HG03521 (cell line): ENCODE measurements around the gene EPHA2.

Experiments
- ATAC-seq: cut with Tn5 transposase; IDR thresholded peaks from one replicate; pipeline ENCODE4 v1.9.1; 2021; ENCODE audit warnings: mild to moderate bottlenecking, moderate library complexity; ENCODE audit not compliant: unreplicated experiment

Gene EPHA2

DNA sequence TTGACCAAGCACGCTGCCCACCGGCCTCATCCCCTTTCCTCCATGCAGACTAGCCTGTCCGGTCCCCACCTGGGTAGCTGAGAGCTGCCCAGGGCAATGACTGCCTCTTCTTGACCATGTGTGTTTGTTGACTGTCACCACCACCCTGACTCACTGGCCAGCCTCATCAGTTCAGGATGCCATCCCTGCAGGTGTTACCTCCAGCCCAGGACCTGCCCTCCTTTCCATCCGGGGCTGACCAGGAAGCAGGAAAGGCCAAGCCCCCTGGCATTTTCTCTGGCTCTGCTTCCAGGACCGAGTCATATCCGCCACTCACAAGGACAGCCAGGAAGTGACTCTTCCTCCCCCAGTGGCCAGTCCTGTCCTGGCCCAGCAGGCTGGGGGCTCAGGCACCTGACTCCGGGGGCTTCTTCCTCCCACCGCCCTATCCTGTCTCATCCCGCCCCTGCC lies 17.1 kb downstream of the EPHA2 start:
- no peak for ATAC-seq

DNA sequence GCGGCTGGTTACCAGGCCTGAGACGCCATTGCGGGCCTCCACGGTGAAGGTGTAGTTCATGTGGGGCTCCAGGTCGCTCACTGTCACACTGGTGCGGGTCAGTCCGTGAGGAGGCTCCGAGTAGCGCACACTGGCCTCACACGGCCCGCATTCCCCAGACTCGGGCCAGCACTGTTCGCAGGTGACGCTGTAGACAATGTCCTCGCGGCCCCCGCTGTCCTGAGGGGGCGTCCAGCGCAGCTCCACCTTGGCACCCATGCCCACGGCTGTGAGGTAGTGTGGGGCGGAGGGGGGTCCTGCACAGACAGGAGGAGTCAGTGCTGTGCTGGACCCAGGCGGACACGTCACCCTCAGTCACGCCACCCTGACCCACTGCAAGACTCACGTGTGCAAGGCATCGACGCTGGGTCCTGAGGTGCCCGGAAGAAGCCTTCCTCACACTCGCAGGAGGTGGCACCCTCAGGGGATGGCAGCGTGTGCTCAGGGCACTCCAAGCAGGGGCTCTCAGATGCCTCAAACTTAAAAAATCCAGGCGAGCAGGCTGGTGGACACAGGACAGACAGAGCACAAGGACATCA lies 17.9 kb downstream of the EPHA2 start:
- ATAC-seq, result no peak

DNA sequence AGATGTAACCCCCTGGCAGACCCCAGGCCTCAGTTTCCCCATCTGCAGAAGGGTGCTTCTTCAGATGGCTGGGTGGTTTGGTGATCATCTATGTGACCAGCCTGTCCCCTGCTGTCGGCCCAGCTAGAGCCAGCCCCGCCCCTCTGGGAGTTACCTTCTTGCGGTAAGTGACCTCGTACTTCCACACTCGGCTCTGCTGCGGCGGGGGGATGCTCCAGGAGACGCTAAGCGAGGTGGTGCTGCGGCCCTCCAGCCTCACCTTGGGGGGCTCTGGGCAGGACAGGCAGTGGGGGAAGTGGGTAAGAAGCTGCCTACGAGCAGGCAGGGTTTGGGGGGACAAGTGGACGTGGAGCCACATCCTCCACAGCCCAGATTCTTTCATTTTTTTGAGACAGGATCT lies 20.4 kb downstream of the EPHA2 start:
- no peak for ATAC-seq

DNA sequence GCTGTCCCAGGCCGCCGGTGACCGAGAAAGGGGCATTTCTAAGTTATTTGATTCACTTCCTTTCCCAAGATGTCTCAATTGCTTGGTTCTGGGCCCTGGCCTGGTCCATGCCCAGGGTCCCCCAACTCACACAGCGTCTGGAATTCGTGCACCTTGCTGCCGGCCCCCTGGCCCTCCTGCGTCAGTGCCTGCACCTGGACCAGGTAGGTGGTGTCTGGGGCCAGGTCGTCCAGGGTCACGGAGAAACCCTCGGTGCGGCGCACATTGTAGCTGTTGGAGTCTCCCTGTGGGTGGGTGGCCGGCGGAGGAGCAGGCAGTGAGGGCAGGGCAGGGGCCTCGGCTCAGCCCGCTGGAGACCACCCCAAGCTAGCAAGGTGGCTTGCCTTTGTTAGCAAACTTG lies 21.0 kb downstream of the EPHA2 start:
- ATAC-seq, result no peak

DNA sequence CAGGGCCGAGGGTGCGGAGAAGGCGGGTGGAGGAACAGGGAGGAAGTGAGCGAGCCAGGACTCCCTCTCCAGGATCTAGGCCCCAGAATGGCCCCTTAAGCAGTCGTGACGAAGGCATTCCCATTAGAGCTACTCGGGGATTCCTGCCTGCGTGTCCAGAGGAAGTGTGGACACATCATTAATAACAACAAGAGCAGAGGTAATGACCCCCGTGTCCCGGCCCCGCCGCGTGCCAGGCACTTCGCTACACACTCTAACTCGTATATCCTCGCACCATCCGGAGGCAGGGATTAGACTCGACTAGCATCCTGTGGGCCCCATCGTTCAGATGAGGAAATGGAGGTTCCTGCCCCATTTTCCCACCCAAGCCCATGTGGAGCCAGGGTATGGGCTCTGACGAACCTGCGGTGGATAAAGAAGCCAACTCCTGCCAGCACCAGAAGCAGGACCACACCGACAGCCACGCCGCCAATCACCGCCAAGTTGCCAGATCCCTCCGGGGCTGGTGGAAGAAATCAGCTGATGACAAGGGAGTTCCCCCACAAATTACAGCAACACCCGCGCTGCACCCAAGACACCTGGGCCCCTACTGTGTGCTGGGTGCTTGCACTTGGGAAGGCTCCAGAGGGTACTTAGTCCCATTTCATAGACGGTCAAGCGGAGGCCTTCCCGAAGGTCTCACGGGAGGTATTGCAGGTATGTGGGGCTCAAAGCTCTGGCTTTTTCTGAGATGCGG lies 21.6 kb downstream of the EPHA2 start:
- no peak for ATAC-seq

DNA sequence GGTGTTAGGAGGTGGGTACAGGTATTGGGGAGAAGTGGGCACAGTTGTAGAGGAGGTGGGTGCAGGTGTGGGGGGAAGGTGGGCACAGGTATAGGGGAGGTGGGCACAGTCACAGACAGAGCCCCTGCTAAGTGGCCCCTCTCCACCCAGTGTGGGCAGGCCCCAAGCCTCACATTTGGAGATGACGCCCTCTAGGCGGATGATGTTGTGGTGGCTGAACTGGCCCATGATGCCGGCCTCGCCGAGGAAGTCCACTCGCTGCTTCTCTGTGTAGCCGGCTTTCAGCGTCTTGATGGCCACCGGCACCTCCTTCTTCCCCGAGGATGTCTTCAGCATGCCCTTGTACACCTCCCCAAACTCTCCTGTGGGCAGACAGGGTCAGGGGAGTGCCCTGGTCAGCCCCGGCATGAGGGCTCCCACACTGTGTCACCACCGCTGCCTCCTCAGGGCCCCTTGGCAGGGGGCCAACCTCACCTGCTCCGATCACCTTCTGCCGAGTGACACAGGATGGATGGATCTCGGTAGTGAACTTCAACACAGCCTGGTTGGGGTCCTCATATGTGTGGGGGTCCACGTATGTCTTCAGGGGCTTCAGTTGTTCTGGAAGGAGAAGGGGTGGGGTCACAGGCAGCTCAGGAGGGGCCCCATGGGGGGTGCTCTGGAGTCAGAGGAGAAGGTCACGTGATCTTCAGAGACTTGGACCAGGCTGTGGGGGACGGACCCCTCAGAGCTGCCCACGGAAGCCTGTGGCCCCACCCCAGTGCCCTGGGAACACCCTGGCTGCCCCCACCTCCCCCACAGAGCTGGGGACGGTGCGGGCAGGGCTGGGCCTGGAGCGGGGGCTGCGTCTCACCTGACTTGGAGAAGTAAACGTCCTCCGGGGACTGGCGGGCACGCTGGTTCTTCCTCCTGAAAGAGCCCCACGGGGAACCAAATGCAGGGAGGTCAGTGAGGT lies 22.6 kb downstream of the EPHA2 start:
- no peak for ATAC-seq

DNA sequence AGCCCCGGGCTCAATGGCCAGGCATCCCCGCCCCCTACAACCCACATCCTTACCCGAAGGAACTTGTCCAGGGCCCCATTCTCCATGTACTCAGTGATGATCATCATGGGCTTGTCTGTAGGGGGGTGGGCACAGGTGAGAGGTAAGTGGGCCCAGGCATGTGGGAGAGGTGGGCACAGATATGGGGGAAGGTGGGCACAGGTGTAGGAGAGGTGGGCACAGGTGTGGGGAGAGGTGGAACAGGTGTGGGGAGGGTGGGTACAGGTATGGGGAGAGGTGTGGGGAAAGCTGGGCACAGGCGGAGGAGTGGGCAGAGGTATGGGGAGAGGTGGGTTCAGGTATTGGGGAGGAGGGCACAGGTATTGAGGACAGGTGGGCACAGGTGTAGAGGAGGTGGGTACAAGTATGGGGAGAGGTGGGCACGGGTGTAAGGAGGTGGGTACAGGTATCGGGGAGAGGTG lies 23.5 kb downstream of the EPHA2 start:
- ATAC-seq, result no peak

DNA sequence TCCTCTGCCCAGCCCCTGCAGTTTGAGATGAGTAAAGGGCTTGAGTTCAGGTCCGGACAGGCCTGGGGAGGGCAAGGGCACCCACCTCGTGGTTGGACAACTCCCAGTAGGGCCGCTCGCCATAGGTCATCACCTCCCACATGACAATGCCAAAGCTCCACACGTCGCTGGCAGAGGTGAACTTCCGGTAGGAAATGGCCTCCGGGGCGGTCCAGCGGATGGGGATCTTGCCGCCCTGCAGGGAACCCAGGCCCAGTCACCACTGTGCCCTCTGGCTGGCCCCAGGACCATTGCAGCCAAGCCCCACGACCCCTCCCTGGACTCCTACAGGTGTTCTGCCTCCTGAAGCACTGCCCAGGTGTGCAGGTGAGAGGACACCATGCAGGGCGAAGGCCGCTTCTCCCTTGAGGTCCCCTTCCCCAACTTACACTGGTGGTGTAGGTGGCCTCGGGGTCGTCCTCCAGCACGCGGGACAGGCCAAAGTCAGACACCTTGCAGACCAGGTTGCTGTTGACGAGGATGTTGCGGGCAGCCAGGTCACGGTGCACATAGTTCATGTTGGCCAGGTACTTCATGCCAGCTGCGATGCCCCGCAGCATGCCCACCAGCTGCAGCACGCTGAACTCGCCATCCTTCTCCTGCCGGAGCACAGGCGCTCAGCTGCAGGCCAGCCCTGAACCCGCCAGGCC lies 24.1 kb downstream of the EPHA2 start:
- no peak for ATAC-seq

DNA sequence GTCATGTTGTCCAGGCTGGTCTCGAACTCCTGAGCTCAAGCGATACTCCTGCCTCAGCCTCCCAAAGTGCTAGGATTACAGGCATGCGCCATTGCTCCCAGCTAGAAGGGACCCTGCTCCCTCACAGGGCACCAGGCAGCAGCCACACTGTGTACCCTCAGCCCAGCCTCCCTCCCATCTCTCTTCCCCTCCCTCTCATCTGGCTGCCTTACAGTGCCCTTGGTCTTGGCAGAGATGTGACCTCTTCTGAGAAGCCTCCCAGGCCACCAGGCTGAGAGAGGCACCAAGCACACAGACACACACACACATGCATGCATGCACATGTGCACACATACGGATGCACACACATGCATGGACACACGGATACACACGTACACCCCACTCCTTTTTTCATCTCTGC lies 25.0 kb downstream of the EPHA2 start:
- ATAC-seq, result no peak

DNA sequence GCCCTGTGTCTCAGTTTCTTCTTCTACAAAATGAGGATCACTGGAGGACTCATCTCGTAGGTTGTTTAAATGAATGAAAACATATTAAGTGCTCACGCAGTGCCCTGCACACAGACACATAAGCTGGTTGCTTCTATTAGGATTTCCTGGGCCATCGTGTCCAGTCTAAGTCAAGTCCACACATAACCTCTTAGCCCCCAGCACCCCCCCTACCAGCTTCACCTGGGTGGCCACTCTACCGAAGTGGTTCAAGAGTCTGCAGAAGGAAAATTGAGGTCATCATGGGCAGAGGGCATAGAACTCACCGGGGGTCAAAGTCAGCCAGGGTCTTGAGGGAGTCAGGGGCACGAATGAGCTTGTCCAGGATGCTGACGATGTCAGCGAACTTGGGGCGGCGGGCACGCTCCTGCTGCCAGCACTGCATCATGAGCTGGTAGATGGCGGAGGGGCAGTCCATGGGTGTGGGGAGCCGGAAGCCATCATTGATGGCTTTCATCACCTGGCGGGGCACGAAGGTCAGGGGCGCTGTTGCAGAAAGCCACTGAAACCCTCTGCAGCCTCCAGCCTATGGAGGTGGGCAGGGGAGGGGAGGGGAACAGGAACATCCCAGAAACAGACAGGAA lies 25.8 kb downstream of the EPHA2 start:
- ATAC-seq, result no peak

DNA sequence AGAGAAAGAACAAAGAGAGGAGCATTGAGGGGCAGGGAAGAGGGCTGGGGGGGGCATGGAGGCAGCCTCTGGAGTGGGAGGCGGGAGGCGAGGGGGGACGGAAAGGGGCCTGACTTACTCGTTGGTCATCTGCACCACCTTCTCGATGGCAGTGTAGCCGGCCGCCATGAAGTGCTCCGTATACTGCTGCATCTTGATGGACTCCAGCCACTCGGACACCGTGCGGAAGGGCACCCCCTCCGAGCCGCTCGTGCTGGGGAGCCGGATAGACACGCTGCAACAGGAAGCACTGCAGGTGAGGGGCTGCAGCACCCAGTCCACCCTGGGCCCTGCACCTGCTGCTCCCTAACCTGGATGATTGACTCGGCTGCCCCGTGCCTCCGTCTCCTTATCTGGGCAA lies 26.6 kb downstream of the EPHA2 start:
- no peak for ATAC-seq

DNA sequence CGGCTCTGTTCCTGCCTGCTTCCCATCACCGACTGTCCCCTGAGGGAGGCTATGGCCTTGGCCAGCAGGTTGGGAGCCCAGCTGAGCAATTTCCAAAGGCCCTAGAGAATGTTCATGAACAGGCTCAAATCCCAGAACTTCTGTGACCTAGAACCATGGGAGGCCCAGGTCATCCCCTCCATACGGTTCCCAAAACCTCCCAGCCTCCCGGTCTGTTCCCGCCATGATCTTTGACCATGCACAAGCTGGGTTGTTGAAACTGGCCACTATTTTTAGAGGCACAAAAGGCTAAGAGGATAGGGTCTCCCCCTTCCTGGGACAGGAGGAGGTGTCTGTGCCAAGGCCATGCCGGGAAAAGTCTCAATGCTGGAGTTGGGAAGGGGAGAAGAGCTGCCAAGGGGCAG lies 27.5 kb downstream of the EPHA2 start:
- ATAC-seq, result no peak

DNA sequence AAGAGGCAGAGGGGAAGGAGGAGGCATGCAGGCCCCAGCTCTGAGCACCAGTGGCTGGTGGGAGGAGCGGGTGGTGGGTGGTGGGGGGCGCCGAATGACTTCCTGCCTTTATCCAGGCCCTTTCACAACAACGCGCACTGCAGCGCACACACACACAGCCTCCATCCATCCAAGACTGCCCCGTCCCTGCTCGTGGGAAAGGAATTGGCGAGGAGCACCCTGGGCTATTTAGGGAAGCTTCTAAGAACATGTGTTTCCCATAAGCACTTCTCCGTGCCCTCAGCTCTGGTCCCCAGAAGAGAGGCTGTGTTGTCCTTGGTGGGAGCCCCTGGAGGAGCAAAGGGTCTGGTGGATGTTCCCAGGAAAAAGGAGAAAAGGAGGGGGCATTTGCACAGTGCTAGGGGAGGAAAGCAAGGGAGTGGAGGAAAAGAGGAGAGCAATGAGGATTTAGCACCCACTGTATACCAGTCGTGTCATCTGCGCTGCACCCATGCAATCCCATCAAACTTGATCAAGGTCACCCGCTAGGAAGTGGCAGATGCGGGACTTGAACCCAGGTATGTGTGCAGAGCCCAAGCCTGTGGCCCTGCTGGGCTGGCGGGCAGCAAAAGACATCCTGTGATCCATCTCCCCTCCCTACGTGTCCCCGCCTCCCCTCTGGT lies 28.1 kb downstream of the EPHA2 start:
- no peak for ATAC-seq

DNA sequence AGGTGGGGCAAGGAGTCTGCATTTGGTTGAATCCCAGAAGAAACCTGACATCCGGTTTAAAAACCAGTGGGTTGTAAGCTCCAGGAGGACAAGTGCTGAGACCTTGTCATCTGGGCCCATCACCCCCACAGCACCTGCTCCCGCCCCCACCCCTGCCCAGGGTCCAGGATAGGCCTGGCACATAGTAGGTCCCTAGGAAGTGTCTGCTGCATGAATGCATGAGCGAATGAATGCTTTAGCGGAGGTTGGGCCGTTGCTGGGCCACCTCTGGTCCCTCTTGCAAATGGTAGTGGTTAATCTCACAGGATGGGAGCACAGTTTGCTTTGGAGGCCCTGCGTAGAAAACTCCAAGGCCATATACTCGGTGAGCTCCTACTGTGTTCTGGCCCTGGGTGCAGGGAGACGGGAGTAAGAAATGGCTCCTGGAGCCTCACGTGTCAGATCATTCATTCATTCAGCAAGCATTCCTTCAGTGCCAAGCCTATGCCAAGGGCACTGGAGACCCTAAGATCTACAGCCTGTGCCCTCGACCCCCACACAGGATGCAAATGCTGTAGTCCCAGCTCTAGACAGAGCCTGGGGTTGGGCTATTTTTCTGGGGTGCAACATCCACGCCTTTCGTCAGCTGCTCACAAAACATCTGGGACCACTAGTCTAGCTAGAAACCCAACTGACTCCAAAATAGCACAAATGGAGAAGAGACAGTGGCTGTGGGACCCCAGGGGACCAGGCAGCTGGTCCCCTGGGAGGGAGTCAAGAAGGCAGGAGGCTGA lies 28.9 kb downstream of the EPHA2 start:
- ATAC-seq, result no peak

DNA sequence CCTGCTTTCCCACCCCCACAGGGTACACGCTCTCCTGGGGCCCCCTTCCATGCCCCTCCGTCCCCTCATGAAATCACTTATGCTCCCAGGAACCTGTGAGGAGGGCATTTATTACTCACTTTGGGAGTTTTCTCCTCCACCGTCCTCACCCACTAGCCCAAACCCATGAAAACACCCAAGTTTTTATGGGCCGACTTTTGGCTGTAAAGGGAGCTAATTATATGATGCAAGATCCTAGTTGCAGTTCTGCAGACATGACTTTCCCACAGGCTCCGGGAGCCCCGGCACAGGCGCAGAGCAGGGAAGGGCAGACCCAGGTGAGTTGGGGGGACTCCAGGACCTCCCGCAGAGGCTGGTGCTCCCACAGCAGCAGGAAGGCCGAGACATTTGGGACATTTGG lies 29.7 kb downstream of the EPHA2 start:
- ATAC-seq, result no peak

DNA sequence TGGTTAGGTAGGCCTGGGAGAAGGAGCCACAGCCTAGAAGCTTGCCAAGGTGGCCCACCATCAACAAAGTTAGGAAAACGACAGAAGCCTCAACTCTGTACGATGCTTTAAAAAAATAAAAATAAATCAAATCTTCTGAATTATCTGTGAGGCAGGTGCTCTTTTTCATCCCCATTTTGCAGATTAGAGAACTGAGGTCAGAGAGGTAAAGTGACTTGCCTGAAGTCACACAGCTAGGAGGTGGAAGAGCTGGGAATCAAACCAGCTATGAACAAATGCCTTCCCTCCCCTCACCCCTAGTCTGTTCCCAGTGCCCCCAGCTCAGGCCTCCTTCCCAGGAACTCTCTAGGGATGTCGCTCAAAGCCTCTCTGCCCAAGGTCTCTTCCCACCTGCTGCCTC lies 30.4 kb downstream of the EPHA2 start:
- no peak for ATAC-seq

DNA sequence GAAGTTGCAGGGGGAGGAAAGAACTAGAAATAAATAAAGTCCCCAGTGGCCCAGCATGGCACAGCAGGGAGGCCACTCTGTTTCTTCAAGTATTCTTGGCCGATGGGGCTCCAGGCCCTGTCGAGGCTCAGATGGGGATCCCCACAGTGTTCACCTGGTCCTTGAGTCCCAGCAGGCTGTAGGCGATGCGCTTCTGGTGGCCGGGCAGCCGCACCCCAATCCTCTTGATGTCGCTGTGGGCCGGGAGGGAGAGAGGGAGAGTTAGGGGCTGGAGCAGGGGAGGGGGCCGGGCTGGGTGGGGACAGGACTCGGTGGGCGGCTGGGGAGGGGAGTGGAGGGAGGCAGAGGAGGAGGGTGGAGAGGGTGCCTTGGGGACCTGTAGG lies 30.8 kb downstream of the EPHA2 start:
- no peak for ATAC-seq

DNA sequence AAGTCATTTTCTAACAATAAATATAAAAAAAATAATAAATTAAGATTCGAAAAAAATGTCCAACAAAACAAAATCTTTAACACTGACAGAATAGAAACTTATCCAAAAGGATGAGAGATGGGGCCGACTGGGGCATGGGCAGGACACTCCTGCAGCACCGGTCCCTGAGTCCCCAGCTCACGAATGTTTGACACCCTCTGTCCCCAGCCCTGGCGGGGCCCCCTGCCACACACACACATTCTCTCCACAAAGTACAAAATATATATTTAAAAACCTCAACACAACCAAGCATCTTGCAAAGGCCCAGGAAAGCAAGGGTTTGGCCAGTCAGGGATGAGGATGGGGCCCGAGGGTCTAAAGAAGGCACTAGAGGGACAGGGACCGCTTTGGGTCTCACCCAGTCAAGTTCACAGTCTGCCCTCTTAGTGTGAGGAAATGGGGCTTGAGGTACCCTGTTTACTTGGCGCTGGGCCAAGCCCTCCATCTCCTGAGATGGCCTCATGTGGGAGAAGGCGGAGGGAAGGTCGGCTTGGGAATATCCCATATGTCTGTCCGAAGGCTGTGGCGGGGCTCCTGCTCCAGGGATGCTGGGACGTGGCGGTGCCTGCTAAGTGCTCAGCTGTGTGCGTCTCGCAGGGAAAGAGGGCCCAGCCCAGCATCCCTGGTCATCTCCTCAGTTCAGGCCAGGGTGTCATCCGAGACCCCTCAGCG lies 31.3 kb downstream of the EPHA2 start:
- no peak for ATAC-seq

DNA sequence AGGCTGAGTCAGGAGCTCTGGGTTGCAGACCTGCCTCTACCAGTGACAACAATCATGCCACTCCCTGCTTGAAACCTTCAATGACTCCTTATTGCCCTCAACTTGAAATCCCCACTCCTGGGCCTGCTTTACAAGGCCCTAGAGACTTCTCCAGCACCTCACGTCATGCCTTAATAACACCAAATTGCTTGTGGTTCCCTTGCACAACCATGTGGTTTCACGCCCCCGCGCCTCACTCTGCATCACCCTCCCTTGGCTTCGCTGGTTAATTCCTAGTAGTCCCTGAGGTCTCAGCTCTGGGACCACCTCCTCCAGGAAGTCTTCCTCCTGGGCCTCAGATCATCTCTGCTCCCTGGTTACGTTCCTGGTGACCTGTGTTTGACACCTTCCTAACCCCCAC lies 33.0 kb downstream of the EPHA2 start:
- ATAC-seq, result no peak
